Measurements from ENCODE around the gene SH2D1B.

SH2D1B gene

DNA sequence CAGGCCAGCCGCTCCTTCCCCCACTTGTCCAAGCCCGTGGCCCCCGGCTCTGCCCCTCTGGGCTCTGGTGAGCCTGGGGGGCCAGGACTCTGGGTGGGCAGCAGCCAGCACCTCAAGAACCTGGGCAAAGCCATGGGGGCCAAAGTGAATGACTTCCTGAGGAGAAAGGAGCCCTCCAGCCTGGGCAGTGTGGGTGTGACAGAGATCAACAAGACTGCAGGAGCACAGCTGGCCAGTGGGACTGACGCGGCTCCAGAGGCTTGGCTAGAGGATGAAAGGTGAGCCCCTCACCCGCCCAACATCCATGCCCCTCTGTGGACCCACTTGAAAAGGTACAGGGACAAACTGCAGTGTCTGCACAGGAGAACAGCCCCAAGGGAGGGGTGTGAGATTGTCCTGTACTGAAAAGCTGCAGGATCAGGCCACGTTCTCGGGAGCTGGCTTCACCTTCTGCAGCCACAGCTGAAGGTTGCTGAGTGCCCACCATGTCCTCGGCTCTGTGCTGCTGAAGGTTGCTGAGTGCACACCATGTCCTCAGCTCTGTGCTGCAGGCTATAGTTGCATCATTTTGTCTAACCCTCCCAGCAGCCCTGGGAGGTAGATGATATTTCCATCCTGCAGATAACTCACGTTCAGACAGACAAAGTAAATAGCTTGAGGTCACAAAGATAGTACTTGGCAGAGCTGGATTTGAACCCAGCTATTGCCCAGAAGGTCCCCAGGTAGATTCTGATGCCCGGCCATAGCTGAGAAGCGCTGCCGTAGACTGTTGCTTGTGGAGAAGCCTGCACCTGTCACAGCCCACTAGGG, 29.8 kb downstream of the SH2D1B start:
- no peak for DNase-seq (ENCODE audit: low spot score)

GRCh38 chr1:162381383-162381782, 30.6 kb downstream of the SH2D1B start, which contains the start of gene C1orf226:
Gene C1orf226, plus strand, starts transcription at chr1:162381728. Its CDS starts 174 bp downstream, at chr1:162381902.
- DNase-seq (ENCODE audit: low spot score): no peak

DNA sequence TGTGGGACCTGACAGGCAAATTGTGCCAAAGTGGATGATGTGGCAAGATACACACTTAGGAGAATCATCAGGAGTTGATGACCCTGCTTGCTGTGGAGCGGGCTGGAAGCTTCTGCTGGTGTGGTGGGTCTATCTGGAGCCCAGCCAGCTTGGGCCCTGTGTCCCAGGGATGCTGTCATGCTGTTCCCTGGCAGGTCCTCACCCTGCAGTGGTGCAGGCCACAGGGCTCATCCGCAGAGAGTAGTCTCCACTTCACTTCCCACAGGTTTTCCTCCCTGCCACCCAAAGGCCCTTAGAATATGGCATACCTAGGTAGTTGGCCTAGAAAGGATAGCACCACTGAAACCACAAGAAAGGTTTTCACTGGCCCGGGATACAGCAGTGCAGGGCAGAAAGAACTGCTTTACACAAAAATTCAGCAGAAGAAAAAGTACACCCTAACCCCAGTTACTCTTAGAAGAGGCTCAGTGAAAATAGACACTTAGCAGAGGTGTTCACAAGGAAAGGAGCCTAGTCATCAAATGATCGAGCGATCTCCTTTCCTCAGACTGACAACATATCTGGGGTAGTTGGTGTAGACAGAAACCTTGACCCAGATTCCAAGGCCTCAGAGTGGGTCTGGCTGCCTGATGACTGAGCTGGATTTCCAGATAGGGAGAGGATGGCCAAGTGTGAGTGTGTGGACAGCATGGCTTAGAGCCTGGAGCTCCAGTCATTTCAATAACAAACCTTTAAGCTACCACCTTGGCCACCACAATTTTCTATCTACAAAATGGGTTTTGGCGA, 31.7 kb downstream of the SH2D1B start:
- DNase-seq (ENCODE audit: low spot score): no peak

- DNase-seq (ENCODE audit: low spot score): no peak
Measured at GRCh38 chr1:162376691-162377090, 35.2 kb downstream of the SH2D1B start, which contains the start of gene SPATA46. Gene SPATA46, minus strand, starts transcription at chr1:162376854. Its CDS starts 64 bp downstream, at chr1:162376790.

DNA sequence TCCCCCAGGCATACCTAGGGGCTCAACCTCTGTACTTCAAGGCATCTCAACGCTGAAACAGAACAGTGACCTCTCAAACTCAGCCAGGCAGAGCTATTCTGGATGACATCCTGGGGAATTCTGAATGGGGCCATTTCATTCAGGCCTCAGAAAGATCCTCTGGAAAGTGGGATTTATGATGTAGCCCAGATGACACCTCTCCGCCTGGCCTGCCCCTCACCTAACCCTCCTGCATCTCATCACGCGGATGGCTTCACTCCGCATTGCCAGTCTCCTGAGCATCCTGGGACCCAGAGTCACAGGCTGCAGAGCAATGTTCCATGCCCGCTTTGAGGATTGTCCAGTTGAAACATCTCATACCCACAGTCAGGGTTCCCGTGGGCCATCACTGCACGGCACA, 36.5 kb downstream of the SH2D1B start:
- DNase-seq (ENCODE audit: low spot score): no peak

- no peak for DNase-seq (ENCODE audit: low spot score)
Measured at GRCh38 chr1:162374406-162374805, 37.5 kb downstream of the SH2D1B start.

GRCh38 chr1:162373541-162374260, 38.2 kb downstream of the SH2D1B start:
- no peak for DNase-seq (ENCODE audit: low spot score)

DNA sequence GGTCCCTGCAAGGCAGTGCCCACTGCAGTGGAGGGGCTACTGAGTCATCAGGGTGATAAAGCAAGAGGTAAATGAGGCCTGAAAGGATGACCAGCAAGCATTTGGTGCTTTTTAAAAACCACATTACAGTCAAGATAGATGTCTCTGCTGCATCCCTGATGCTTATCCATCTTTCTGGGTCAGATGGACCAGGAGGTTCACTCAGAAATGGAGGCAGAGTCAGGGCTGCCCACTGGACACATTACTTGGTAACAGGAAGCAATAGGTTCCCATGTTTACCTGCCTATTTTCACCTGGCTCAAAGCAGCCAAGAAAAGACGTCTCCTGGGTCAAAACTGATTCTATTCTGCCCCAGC, 38.9 kb downstream of the SH2D1B start:
- no peak for DNase-seq (ENCODE audit: low spot score)

GRCh38 chr1:162372159-162373071, 39.5 kb downstream of the SH2D1B start:
- no peak for DNase-seq (ENCODE audit: low spot score)

GRCh38 chr1:162371611-162372010, 40.3 kb downstream of the SH2D1B start:
- peak; percentile 32 for DNase-seq (ENCODE audit: low spot score)

DNA sequence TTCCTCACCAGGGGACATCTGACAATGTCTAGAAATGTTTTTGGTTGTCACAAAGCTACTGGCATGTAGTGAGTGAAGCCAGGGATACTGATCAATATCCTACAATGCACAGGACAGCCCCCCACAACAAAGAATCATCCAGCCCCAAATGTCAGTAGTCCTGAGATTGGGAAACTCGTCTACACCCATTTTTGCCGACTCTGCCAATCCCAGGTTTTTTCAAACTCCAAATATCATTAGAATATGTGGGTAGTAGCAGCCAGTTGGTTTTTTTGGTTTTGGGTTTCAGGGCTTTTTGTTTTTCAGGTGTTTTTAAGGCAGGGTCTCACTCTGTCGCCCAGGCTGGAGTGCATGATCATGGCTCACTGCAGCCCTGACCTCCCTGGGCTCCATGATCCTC, 41.2 kb downstream of the SH2D1B start:
- no peak for DNase-seq (ENCODE audit: low spot score)

DNA sequence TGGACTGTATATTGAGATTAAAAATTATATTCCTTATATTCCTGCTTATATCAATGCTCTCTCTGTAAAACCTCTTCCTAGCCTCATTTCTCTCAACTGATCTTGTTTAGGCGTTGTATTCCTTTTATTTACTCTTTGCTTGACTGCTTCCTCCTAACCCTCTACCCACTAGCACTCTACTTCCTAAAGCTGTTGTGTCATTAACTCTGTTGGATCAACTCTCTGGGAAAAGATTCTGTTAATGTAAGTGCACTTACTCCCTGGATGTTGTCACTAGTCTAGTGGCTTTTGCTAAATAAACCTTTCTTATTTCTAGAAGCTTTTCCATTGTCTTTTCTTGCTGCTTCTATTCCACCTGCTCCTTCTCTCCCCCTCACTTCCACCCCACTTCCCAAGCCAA, 41.8 kb downstream of the SH2D1B start:
- DNase-seq (ENCODE audit: low spot score): no peak

- no peak for DNase-seq (ENCODE audit: low spot score)
Measured at GRCh38 chr1:162369571-162369970, 42.4 kb downstream of the SH2D1B start.

DNA sequence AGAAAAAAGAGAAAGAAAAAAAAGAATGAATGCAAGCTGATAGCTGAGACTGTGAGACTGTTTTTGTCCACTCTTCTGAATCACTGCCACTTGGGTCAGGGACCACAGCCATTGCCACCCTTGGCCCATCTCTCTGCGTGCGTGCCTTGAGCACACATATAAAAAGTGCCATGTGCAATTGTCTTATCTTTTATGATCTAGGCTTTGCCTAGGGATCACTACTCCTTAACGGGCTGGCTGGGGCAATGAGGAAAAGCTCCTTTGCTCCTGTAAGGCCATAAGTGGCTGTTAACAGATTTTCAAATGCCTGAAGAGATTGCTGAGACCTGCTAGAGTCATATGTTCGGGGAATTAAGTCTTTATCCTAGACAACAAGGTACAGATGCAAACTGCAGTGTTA, 43.5 kb downstream of the SH2D1B start:
- no peak for DNase-seq (ENCODE audit: low spot score)

DNA sequence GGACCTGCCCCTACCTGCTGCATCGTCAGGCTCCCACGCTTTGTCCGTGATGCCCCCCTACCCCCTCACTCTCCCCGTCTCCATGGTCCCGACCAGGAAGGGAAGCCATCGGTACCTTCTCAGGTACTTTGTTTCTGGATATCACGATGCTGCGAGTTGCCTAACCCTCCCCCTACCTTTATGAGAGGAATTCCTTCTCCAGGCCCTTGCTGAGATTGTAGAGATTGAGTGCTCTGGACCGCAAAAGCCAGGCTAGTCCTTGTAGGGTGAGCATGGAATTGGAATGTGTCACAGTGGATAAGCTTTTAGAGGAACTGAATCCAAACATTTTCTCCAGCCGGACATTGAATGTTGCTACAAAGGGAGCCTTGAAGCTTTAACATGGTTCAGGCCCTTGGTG, 44.2 kb downstream of the SH2D1B start:
- no peak for DNase-seq (ENCODE audit: low spot score)

- peak; percentile 38 for DNase-seq (ENCODE audit: low spot score)
Measured at GRCh38 chr1:162367073-162367472, 44.9 kb downstream of the SH2D1B start.

DNA sequence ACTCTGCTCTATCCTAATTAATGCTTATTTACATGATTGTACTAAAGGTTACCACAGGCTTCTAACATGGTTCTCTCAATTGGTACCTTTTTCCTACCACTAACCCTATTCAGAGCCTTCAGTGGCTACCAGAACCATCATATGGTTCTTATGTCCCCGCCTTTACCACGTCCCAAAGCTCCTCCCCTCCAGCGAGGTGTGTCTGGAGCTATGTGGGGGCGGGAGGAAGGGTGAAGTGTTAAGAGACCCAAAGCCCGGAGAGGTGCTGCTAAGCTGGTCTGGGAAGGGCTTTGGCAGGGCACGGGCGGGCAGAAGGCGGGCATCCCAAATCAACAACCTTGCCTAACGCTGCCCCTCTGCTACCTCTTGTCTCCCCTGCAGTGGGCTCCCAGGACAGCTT, 45.3 kb downstream of the SH2D1B start:
- no peak for DNase-seq (ENCODE audit: low spot score)

DNA sequence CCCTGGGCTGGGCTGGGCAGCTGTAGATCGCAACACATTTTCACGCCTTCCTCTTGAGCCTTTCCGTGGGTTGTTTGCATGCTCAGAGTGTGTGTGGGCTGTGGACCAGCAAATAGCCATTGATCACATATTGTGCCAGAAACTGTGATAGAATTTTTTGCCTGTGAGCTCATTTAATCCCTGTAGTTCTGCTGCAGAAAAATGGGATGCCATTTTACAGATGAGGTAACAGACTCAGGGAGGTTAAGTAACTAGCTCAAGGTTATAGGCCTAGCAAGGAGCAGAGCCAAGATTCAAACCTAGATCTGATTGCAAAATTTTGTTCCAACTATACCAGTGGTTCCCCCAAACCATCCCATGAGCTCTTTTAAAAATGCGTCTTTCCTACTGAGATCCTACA, 45.8 kb downstream of the SH2D1B start:
- no peak for DNase-seq (ENCODE audit: low spot score)

- DNase-seq (ENCODE audit: low spot score): no peak
Measured at GRCh38 chr1:162365284-162366020, 46.5 kb downstream of the SH2D1B start.

GRCh38 chr1:162364498-162364897, 47.4 kb downstream of the SH2D1B start:
- DNase-seq (ENCODE audit: low spot score): no peak

- DNase-seq (ENCODE audit: low spot score): no peak
Measured at GRCh38 chr1:162363823-162364222, 48.1 kb downstream of the SH2D1B start.
